Fibroblast of the conjunctiva (primary cell): ENCODE data around the gene TAF4.
"Not testable (repeated sequence)": the region's sequence is repeated elsewhere in the genome, so short reads cannot be mapped to it uniquely, and the experiment has no call there.

Source experiments
- DNase-seq: peaks from one replicate; pipeline ENCODE4 v3.0.0-alpha.2; 2010; ENCODE audit warnings: low read depth

TAF4 gene

DNA sequence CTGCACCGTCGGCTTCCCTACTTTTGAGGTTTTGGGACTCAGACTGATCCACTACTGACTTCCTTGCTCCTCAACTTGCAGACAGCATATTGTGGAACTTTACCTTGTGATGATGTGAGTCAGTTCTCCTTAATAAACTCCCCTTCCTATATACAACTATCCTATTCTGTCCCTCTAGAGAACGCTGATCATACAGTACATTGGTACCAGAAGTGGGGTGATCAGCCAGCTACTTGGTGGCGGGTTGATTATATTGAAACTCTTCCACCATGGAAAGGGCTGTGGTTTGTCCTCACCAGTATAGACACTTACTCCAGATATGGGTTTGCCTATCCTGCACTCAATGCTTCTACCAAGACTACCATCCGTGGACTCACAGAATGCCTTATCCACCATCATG lies 7.6 kb upstream of the TAF4 start:
- no peak for DNase-seq

DNA sequence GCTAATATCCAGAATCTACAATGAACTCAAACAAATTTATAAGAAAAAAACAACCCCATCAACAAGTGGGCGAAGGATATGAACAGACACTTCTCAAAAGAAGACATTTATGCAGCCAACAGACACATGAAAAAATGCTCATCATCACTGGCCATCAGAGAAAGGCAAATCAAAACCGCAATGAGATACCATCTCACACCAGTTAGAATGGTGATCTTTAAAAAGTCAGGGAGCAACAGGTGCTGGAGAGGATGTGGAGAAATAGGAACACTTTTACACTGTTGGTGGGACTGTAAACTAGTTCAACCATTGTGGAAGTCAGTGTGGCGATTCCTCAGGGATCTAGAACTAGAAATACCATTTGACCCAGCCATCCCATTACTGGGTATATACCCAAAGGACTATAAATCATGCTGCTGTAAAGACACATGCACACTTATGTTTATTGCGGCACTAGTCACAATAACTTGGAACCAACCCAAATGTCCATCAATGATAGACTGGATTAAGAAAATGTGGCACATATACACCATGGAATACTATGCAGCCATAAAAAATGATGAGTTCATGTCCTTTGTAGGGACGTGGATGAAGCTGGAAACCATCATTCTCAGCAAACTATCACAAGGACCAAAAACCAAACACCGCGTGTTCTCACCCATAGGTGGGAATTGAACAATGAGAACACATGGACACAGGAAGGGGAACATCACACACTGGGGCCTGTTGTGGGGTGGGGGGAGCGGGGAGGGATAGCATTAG lies 6.2 kb upstream of the TAF4 start:
- DNase-seq: not testable (repeated sequence)

DNA sequence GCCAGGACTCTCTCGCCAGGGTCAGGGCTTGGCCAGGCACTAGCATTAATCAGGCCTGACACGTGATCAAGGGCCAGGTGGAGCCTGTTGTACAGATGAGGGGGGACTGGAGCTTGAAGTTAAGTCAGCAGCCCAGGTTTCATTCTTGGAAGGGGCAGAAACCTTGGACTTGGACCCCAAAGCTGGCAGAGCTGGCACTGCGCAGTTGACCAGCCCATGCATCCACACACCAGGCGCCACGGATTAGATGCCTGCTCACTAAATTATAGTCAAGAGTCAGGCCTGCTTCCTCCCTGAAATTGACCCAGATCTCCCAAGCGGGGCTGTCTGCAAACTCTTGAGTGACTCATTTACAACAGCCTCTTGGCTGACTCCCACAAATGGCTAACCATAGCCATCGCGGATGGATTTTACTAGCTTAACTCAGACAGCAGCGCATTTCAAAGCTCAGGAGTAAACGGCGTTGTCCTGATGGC lies 4.1 kb upstream of the TAF4 start:
- no peak for DNase-seq

DNA sequence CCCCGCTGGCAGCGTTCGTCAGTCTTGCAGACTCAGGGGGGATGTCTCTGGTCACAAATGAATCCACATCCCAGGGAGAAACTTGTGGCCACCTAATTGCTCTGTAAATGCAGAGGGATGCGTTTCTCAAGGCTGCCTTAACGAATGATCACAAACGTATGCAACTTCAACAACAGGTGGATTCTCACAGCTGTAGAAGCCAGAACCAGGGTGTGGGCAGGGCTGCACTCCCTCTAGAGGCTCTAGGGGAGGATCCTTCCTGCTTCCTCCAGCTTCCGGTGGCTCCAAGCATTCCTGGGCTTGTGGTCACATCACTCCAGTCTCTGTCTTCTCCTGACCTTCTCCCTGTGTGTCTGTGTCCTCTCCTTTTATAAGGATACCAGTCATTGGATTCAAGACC lies 3.3 kb upstream of the TAF4 start:
- no peak for DNase-seq

DNA sequence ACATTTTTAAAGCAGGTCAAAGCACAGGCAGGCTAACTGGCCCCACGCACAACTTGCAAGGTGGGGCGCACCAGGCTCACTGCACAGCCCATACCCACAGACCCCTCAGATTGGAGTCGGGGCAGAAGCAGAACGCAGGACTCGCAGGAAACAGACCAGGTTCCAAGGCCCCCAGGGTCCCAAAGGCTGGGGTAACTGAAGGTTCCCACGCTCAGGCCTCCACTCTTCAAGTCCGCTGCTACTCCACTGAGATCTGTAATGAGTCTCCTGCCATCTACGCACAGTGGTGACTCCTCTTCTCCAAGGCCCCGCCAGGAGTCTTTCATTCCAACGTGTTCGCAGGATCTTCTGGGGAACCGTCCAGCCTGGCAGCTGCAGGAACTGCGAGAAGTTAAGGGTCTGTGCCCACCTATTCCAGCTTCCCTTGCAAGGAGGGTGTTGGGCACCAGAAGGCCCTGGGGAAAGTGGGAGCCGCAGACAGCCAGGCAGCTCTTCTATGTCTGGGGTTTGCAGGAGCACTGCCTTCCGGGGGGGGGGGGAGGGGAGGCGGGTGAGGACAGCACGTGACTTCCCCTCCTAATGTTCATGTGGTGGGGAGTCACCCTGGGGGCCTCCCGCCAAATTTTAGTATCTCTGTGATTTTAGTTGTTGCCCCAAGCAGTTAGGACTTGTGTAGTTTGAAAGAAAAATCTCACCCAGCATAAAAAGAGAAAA lies 2.0 kb upstream of the TAF4 start:
- DNase-seq: no peak

DNA sequence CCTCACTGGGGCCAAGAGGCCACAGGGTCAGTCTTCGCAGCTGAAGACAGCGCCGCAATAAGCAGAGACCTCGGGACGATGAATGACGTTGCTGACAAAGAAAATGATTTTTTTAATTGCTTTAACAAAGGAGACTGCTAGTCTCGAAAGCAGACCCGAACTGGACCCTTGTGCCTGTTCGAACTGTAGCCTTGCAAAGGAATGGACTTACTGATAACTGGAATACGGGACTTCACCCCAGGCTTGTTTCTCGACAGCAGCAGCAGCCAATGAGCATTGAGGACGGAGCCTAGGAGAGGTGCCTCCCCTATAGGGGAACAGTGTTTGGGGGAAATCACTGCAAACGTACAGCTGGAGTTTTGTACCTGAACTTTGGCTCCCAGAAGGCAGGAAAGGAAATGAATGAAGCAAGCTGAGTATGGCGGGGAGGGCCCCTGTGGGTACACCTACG lies 1.3 kb upstream of the TAF4 start:
- no peak for DNase-seq

DNA sequence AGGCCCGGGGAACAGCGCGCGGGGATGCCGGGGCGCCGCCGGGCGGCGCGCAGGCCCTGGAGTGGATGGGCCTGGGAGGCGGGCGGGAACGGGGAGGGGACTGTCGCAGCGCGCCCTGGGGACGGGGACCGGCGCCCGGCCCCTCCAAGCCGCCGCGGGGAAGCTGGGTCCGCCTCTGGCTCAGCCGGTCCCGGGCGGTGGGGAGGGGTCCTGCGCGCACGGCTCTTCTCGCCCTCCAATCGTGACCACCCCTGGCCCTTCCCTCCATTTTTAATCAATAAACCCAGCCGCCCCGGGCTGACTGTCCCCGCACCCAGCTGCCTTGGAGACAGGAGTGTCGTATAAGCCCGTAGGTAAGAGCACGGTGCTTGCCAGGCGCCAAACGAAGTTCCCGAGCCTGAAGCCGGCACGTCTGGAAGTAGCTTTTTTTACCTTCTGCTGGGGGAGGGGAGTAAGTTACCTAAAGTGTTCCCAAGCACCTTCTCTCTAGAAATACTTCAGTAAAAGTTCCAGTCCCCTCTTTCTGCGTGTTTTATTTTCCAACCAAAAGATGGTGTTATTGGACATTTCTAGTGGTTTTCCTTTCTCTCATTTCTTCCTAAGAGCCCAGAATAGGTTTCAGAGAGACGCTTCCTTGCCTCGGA lies 780 bp upstream of the TAF4 start:
- DNase-seq: no peak

DNA sequence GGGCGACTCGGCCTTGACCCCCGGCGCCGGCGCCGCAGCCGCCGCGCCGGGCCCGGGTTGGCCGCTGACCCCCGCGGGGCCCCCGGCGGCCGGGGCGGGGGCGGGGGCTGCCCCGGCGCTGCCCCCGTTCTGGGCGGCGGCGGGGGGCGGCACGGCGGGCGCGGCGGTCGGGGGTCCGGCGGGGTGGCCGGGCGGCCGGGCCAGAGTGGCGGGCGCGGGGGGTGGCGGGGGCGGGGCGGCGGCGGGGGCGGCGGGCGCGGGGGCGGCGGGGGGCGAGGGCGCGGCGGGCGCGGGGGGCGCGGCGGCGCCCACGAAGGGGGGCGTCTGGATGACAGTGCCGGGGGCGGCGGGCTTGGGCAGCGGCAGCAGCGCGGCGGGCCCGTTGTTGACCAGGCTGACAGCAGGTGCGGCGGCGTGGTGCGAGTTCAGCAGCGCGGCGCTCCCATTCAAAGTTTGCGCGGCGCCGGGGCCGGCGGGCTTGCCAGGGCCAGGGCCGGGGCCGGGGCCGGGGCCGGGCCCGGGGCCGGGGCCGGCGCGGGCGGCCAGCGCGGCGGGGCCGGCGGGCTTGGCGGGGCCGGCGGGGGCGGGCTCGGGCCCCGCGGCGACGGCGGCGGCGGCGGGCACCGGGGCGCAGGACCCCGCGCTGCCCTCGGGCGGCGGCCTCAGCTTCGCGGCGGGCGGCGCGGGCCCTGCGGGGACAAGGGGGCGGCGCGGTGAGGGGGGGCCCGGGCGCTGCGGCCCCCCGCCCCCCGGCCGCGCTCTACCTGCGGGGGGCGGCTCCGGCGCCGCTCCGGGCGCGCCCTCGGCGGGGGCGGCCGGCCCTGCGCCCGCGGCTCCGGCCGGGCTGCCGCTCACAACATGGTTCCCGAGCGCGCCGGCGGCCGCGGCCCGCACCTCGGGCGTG lies 659 bp downstream of the TAF4 start:
- no peak for DNase-seq

DNA sequence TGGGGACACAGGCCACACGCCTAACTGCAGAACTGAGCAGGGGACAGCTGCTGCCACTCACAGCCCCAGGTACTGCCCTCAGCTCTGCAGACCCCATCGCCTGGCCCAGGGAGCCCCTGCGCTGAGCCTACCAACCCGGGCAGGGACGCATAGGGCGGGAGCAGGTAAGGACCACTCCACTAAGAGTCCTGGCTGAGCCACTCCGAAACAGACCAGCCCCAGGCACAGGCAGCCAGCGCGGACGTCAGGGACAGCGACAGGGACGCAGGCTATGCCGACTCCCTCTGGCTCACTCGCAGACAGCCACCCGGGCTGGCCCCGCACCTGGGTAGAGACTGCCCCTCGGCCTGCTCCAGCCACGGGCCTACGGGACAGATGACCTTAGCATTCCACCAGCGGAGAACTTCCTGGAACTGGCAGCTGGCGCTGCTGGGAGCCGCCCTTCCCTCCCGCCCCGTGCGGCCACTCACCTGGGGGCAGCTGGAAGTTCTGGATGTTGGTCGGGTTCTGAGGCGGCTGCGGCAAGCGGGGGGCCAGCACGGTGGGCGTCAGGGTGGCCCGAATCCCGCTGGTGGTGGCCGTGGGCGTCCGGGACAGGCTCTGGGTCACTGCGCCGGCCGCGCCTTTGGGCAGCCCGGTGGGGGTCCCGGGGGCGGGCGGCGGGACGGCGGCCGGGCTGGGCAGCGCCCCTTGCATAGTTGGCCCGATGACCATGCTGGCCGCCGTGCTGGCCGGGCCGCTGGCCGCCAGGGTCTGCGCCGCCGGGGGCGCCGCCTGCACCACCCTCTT lies 1.5 kb downstream of the TAF4 start:
- no peak for DNase-seq

DNA sequence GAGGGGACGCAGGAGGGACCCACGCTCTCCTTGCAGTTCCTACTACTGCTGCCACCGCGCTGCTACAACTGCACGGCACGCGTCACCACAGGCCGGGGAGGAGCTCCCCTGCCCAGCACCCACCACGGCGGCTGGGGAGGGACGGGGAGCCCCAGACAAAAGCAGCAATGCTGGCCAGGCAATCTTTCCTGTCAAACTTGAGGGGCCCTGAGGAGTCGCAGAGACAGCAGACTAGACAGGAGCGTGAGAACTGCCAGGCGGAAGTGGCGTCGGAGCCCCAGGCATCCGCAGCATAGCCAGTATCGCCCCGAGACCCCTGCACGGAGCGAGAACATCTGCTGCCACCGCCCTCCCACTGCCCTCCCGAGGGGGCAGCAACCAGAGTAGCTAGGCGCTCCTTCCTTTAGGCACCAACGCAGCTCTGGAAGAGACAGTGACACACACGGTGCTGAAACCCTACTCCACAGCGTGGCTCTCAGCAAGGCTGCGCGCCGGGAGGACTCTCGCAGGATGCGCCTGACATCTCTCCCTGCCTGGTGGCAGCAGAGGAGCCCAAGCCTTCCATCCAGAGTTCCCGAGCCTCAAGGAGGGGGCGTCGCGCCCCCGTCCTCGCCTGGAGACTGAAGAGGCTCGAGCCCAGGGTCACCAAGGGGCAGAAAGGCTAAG lies 2.2 kb downstream of the TAF4 start:
- DNase-seq: no peak

DNA sequence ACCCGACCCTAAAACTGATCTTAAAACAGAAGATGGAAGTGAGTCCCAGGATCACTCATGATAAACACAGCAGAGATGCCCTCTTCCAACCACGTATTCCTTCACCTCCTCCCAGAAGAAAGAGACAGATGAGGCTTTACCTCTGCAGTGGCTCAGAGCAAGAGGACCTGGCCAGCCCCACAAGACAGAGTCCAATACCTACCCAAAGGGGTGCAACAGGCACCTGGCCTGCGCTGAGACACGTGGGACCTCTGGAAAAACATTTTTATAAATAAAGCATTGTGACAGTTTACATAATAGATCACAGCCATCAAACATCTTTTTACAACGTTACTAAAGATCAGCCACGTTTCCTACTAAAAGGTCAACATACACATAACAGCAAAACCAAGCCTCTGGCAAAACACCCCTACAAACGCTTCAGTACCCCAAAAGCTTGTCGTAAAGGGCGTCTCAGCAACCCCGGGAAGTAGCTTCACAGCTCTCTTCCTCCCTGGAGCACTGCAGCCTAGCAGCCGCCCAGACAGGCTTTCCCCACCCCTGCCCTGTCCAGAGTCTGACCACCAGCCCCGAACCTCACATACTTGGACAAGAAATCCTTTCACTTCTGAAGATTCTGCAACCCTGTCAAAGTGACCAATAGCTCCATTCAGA lies 2.9 kb downstream of the TAF4 start:
- no peak for DNase-seq

DNA sequence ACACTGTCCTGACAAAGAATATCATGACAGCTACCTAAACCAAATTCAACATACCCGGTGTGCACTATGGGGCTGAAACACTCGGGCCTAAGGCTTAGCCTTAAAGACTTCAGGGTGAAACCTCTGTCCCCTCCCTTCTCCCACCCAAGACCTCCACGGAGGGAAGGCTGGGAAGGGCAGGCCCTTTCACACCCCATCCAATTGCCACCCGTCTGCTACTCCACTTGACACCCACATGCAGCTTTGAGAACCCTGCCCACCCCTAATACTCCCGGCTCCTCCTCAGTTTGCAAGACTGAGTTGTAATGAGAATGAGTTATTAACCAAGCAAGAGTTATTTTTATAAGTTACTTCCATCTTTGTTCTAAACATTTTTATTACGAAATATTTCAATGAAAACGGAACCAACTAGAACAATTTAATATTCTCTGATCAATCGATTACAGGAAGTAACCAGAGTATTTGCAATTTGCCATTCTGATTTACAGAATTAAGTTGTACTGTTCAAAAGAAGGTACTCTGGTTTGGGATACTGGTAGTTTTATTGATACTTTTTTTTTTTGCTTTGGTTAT lies 3.7 kb downstream of the TAF4 start:
- no peak for DNase-seq

DNA sequence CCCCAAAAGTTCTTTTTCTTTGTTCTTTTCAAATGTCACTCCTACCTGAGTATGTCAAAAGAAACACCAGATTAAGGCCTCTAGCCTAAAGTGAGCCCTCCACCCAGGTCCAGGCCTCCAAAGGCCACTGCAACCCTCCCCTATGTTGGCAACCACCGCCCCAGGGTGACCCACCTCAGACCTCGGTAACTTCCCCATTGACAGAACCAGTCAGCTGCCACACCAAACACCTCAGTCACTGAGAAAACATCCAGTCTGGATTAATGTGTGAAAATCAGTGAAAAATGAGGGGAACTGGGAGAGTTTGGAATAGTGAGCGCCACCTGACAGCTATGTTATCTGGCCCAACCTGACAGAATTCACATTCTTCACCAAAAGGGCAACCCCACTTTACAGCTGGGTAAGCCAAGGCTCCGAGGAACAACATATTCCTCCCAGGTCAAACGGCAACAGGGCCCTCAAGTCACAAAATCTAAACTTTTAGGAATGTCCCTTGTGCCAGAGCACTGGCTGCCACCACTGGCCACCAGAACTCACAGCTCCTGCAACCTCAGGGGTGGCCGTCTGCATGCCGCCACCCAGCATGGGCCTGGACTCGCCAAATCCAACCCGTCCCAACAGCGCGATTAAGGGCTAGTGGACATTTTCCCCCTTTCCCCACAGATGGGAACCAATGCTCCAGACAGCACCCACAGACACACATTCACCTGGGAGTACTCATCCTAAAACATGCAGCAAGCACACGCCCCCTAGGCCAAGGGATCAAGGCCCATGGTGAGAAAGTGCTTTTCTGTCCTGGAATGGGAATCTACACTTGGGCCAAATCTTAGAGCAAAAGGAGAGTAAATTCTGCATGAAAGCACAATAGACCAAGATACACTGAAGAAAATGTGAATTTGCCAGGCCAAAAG lies 4.8 kb downstream of the TAF4 start:
- no peak for DNase-seq

DNA sequence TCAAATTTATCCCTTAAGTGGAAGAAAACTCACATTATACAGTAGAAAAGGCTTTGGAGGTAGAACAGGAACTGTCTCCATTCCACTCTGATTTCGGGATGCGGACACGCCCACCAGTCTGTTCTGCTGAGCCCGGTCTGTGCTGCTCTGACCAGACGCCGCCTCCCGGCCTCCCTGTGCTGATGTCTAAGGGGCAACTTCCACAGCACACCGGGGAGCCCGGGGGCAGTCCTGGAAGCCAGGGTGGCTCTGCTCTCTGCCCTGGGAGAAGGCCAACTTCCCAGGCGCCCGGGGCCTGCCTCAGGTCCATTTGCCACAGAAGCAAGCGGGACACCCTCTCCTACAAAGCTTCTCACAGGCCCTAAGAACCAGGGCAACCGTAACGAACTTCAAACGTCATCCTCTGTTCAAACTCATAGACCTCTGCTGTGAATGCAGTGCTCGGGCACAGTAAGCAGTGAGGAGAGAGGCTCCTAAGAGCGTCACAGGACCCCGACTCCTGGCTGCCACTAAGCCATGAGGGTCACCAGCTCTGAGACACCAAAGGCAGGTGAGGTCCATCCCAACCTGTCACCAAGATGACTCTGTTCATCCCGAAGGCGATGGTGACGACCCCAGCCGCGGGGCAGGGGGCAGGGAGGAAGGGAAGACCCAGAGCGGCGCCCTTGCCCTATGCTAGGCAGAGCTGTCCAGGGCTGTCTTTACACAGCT lies 5.6 kb downstream of the TAF4 start:
- DNase-seq: no peak

DNA sequence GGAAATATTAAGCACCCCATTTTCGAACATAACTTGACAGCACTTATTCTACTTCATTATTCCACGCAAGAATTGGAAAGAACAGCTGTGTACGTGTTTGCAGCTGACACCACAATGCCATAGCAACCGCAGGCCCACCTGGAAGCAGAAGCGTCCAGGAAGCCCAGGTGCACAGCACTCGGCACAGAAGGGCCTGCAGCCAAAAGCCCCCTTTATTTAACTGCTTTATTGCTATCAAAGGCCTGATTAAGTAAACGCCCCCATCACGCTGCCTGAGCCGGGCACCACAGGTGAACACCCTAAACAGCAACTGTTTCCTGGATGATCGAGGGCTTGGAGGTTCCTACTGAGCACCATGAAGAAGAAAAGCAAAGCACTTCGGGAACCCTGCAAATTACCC lies 6.3 kb downstream of the TAF4 start:
- no peak for DNase-seq

DNA sequence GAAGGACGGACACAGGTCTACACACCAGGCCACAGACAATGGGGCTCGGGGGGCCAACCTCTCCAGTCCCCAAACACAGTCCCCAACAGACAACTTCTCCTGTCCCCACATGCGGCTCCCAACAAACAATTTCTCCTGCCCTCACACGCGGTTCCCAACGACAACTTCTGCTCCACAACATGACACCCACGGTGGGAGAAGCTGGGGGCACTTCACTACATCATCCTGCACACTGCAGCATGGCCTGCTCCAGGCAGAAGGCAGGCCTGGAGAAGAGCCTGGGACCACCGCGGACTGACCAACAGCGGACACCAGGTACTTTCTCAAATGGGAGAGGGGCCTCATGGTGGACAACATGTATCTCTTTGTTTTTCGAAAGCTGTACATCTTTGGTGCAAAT lies 6.7 kb downstream of the TAF4 start:
- no peak for DNase-seq

DNA sequence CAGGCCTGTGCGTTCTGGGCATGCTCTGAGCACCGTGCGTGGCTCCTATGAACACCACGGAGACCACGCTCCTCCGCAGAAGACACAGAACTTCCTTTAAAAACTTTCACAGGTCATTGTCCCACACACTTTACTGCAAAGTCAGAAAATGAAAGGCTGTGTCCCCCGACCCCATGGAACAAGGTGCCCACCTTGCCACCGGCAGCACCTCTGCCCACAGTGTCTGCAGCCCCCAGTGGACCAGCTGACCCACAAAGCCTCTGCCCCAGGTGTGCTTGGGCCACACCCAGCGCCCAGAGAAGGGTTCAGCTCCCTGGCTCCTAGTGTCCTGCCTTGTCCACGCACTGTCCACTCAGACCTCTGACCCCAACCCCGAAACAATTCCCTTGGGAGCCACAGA lies 8.7 kb downstream of the TAF4 start:
- DNase-seq: no peak

DNA sequence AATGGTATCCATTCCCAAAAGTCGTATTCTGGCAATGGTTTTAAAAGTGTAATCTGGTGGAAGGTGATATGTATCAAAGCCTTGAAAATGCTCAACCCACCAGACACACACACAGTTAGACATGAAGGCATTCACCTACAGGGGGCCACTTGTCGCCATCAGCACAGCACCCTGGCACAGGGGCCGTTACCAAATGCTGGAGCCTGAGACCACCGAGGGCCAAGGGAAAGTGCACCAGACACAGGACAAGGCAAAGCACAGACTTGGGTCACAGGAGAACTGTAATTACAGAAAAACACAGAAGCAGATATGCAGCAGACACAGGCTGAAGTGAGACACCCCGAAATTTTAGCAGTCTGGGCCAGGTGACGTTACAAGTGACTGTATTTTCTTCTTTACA lies 9.3 kb downstream of the TAF4 start:
- DNase-seq: no peak
